Liver (tissue), 9 donors: ENCODE data around the gene PPIP5K1. TPM values are rescaled to one million over a fixed set of nuclear protein-coding genes. Genes with fewer than 3 reads are reported as not detected.

ENCODE experiments used
- DNase-seq: peaks from one replicate; pipeline ENCODE4 v3.0.0-alpha.2; 2017; ENCODE audit warnings: low spot score
- H3K27ac ChIP-seq, 2 donors: one replicate each; pipeline ENCODE4 v1.7.0; 2013; ENCODE audit warnings: inconsistent platforms in 2 of 2, low read length in 2 of 2, control low read depth in 1 of 2, low read depth in 1 of 2, mild to moderate bottlenecking in 1 of 2
- H3K27me3 ChIP-seq, 4 donors: one replicate each; pipeline versions ENCODE4 v1.6.1 to v1.7.0; 2013; ENCODE audit warnings: low read length in 3 of 4, inconsistent platforms in 1 of 4, mild to moderate bottlenecking in 1 of 4, moderate library complexity in 1 of 4; ENCODE audit not compliant: control insufficient read depth in 4 of 4, insufficient read depth in 4 of 4
- H3K36me3 ChIP-seq, 4 donors: one replicate each; pipeline versions ENCODE4 v1.6.1 to v1.7.0; 2013; ENCODE audit warnings: low read length in 3 of 4, mild to moderate bottlenecking in 3 of 4, low read depth in 1 of 4, moderate library complexity in 1 of 4; ENCODE audit not compliant: control insufficient read depth in 4 of 4, insufficient read depth in 3 of 4
- H3K4me1 ChIP-seq, 4 donors: one replicate each; pipeline versions ENCODE4 v1.6.1 to v1.7.0; 2013; ENCODE audit warnings: low read length in 3 of 4, mild to moderate bottlenecking in 3 of 4, moderate library complexity in 1 of 4; ENCODE audit not compliant: control insufficient read depth in 4 of 4, insufficient read depth in 4 of 4
- H3K4me3 ChIP-seq, 3 donors: one replicate each; pipeline versions ENCODE4 v1.6.1 to v1.7.0; 2013; ENCODE audit warnings: low read length in 3 of 3, control low read depth in 1 of 3, low read depth in 1 of 3, mild to moderate bottlenecking in 1 of 3
- H3K9ac ChIP-seq, 2 donors: one replicate each; pipeline ENCODE4 v1.7.0; 2013; ENCODE audit warnings: low read length in 2 of 2, mild to moderate bottlenecking in 2 of 2, moderate library complexity in 2 of 2, control low read depth in 1 of 2, low read depth in 1 of 2
- H3K9me3 ChIP-seq, 4 donors: one replicate each; pipeline versions ENCODE4 v1.6.1 to v1.7.0; 2013; ENCODE audit warnings: low read length in 3 of 4; ENCODE audit not compliant: control insufficient read depth in 4 of 4
- CTCF ChIP-seq: fragments of 150-350 bp; IDR thresholded peaks from 2 replicates; pipeline ENCODE4 v1.5.1; 2017; ENCODE audit warnings: improper control_type of control experiment, low read depth, low read length; ENCODE audit not compliant: missing input control
- FOXA2 ChIP-seq: IDR thresholded peaks from 2 replicates; pipeline ENCODE4 v1.6.1; 2016; ENCODE audit warnings: antibody characterized with exemption
- GABPA ChIP-seq, 2 donors: IDR thresholded peaks in 1 of 2; conservative IDR thresholded peaks in 1 of 2; 2 replicates each; pipeline ENCODE4 v1.6.1; 2016; ENCODE audit warnings: antibody characterized with exemption in 2 of 2, mild to moderate bottlenecking in 1 of 2, moderate library complexity in 1 of 2
- HNF4G ChIP-seq: IDR thresholded peaks from 2 replicates; pipeline ENCODE4 v1.6.1; 2016; ENCODE audit warnings: antibody characterized with exemption
- JUND ChIP-seq, 2 donors: IDR thresholded peaks; 2 replicates each; pipeline ENCODE4 v1.6.1; 2016; ENCODE audit warnings: antibody characterized with exemption in 2 of 2
- NR2F2 ChIP-seq: IDR thresholded peaks from 2 replicates; pipeline ENCODE4 v1.6.1; 2016; ENCODE audit warnings: antibody characterized with exemption
- REST ChIP-seq: IDR thresholded peaks from 2 replicates; pipeline ENCODE4 v1.6.1; 2016; ENCODE audit warnings: antibody characterized with exemption, mild to moderate bottlenecking
- SP1 ChIP-seq: IDR thresholded peaks from 2 replicates; pipeline ENCODE4 v1.6.1; 2018; ENCODE audit warnings: antibody characterized with exemption, mild to moderate bottlenecking
- ZBTB33 ChIP-seq: IDR thresholded peaks from 2 replicates; pipeline ENCODE4 v1.6.1; 2016; ENCODE audit warnings: antibody characterized with exemption
- WGBS: extraction: QIAGEN DNeasy Blood & Tissue Kit; methylation state at CpG from one replicate; pipeline ENCODE4 v1.1.7; 2013; 5-methylcytosine and 5-hydroxymethylcytosine counted together
- polyA plus RNA-seq, 2 donors: library from polyadenylated mRNA; stranded (reverse) in 1 of 2; unstranded in 1 of 2; fragments of 200-250 nt in 1 of 2; fragments of >200 nt in 1 of 2; fragmentation: Nextera tagmentation in 1 of 2; extraction: Ambion mirVana in 1 of 2; gene quantifications; one replicate each; pipeline versions ENCODE4 v1.2.1 to v1.2.3, GENCODE V29; 2013 to 2015
- total RNA-seq, 2 donors: library from RNA; depleted of rRNA; stranded (reverse); fragments of >200 nt; gene quantifications; one replicate each; pipeline ENCODE4 v1.2.3, GENCODE V29; 2014
- donor health status: healthy.
- donor health status: healthy.
- donor health status: healthy.
- donor health status: healthy.
- donor health status: healthy.

The PPIP5K1 gene
- total and polyA plus RNA-seq, 4 donors: 2.5 to 18.2 (median 8.7) TPM

- Histone ChIP-seq H3K9me3 (no peaks in the 10 kb centered on the region), H3K4me3 (no peak overlapping the region), H3K27ac (no peak overlapping the region), H3K36me3 (no peaks in the 10 kb centered on the region), H3K27me3 (no peaks in the 10 kb centered on the region), H3K9ac (no peak overlapping the region), H3K4me1 (no peaks in the 10 kb centered on the region)
- no peak for DNase-seq
- TF ChIP-seq ZBTB33 (no peak), NR2F2 (no peak), SP1 (no peak), FOXA2 (no peak)
- 81% methylated on average over 9 of the region's 9 CpGs for WGBS
These were observed 62.8 kb downstream of the PPIP5K1 start for GRCh38 chr15:43527016-43527801.

GRCh38 chr15:43526261-43526930, 63.6 kb downstream of the PPIP5K1 start:
- no peak overlapping the region for H3K9ac ChIP-seq
- H3K27ac ChIP-seq: no peak overlapping the region
- no peak for TF ChIP-seq JUND (IDR thresholded peaks at IDR 0.05)
- TF ChIP-seq REST: no peak
- no peak for TF ChIP-seq CTCF
- no peak for TF ChIP-seq SP1
- H3K4me1 ChIP-seq: no peaks in the 10 kb centered on the region
- H3K36me3 ChIP-seq: no peaks in the 10 kb centered on the region
- no peaks in the 10 kb centered on the region for H3K27me3 ChIP-seq
- no peaks in the 10 kb centered on the region for H3K9me3 ChIP-seq
- WGBS: 88% methylated on average over 11 of the region's 11 CpGs
- no peak overlapping the region for H3K4me3 ChIP-seq
- no peak for DNase-seq

- Histone ChIP-seq H3K4me1 (no peaks in the 10 kb centered on the region), H3K9me3 (no peaks in the 10 kb centered on the region), H3K36me3 (no peaks in the 10 kb centered on the region), H3K27me3 (no peaks in the 10 kb centered on the region), H3K9ac (no peak overlapping the region), H3K4me3 (no peak overlapping the region), H3K27ac (no peak overlapping the region)
- TF ChIP-seq HNF4G (no peak), GABPA (IDR thresholded peaks at IDR 0.05 in 1 of 2, conservative IDR thresholded peaks at IDR 0.05 in 1 of 2) (no peak)
- DNase-seq: no peak
- WGBS: 84% methylated on average over 4 of the region's 4 CpGs
These were observed 64.9 kb downstream of the PPIP5K1 start for GRCh38 chr15:43525131-43525530.
